GM12892 (cell line): ENCODE data around the gene CLK2.

ENCODE experiments used
- DNase-seq: peaks from one replicate; pipeline ENCODE4 v3.0.0; 2011; ENCODE audit not compliant: insufficient read length
- FAIRE-seq: peaks from 2 replicates; lab custom pipeline; 2011; peaks lifted over from hg19 to GRCh38; lab: Jason Lieb, UNC
- POLR2A ChIP-seq: IDR thresholded peaks from 2 replicates; pipeline ENCODE4 v1.6.1; 2011; ENCODE audit warnings: low read depth, low read length, control low read depth
- POLR2AphosphoS5 ChIP-seq: IDR thresholded peaks from 2 replicates; pipeline ENCODE4 v1.6.1; 2011; ENCODE audit warnings: low read depth, low read length, control low read depth
- TAF1 ChIP-seq: IDR thresholded peaks from 2 replicates; pipeline ENCODE4 v1.6.1; 2011; ENCODE audit warnings: low read depth, mild to moderate bottlenecking, control low read depth, low read length, borderline replicate concordance

CLK2 gene

DNA sequence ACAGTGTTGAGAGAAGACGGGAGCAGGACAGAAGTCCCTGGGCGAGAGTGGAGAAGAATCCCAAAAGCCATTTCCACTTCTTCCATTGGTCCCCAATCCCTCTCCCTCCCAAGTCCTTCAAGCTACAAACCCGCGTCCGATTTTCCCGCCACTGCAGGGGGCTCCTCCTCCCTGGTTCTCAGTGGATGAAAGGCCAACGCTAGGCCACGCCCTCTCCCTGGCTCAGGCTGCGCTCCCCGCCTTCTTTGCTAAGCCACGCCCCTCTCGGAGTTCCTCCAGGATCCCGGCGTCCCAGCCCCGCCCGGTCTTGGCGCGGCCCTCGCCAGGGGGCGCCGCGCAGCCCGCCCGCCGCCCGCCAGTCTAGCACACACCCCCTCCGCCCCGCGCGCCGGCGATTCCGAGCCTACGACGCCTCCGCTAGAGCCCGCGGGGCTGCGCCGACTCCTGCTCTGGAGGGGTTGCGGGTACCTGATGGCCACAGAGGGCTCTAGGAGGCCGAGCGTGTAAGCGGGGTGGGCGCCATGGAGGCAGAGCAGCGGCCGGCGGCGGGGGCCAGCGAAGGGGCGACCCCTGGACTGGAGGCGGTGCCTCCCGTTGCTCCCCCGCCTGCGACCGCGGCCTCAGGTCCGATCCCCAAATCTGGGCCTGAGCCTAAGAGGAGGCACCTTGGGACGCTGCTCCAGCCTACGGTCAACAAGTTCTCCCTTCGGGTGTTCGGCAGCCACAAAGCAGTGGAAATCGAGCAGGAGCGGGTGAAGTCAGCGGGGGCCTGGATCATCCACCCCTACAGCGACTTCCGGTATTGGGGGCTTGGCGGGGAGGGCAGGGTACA is 4.0 kb upstream of the CLK2 start, which contains the start of gene HCN3:
Gene HCN3, plus strand, starts transcription at position 394 of the 832 bp plus-strand sequence. Its CDS starts 128 bp downstream, at position 522.
- FAIRE-seq (peak; percentile 63), DNase-seq (peak; percentile 93)
- TF ChIP-seq TAF1: no peak
- TF ChIP-seq POLR2AphosphoS5: no peak
- no peak for TF ChIP-seq POLR2A

GRCh38 chr1:155272466-155273342 is 600 bp downstream of the CLK2 start:
- TF ChIP-seq POLR2AphosphoS5: no peak
- no peak; the same call in 1 of the 2 replicates for TF ChIP-seq POLR2A
- DNase-seq: peak; percentile 69
- peak; percentile 73 for FAIRE-seq

DNA sequence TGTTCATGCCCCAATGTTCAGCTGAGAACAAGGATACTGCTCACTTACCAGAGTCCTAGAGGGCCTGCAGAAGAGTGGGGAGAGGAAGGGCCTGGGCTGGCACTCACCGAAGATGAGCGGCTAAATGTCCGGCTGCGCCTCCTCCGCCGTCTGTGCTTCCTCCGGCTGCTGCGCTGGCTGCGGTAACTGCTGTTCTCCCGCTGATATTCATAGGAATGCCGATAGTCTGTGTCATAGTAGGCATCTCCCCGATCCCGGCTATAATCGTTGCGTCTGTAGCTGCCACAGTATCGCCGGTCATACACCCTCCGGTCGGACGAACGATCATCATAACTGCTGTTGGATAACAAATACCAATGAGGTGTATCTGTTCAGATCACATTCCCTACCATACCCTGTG is 3.9 kb downstream of the CLK2 start:
- DNase-seq (no peak), FAIRE-seq (no peak)
- TF ChIP-seq POLR2A (no peak), POLR2AphosphoS5 (no peak), TAF1 (no peak)

DNA sequence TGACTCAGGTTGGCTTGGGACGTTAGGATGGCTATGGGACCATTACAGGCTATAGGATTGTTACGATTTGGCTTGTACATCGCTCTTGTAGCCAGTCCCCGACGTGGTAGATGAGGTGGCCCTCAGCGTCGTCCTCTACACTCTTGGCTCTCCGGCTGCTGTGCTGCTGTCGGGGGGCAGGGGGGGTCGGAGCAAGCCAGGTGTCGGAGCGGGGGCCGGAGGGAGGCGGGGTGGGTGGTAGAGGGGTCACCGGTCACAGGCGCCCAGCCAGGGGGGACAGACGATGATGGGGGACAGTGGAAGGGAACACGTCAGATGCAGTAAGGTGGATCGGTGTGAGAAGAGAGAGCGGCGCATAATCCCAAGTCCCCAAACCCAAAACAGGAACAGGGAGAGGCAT is 4.7 kb downstream of the CLK2 start:
- DNase-seq: no peak
- no peak for FAIRE-seq
- TF ChIP-seq POLR2AphosphoS5: no peak
- no peak for TF ChIP-seq TAF1
- TF ChIP-seq POLR2A: no peak

DNA sequence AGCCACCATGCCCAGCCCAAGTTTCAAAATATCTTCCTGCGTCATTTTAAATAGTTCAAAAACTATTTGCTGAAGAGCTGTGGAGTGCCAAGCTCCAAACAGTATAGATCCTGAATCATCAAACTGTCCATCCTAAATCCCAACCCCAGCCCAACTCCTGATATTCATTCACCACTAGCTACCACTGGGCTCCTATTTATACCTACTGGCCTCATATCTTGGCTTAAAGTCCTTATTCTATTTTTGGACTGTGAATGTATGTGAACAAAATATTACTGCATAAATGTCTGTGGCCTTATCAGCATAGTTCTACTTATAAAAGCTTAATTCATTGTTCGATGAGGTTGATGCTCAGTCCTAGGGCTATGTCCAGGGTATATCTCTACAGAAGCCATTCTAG is 5.9 kb downstream of the CLK2 start:
- DNase-seq (no peak), FAIRE-seq (no peak)
- TF ChIP-seq POLR2AphosphoS5 (no peak), POLR2A (no peak), TAF1 (no peak)

DNA sequence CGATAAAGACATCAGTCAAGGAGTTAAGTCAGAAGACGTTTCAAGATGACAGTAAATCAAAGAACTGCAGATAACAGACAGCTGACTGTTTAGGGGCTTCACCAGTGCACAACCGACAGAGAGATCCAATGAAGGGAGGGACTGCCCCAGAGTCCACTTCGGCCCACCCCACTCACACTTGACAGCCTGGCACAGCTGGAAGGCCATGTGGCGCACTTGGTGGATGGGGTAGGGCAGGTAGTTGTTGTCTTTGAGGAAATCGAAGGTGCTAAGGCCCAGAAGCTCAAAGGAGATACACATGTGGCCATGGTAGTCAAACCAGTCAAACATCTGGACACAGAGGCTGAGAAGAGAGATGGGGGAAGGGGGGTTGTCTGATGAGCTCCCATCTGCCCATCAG is 6.8 kb downstream of the CLK2 start:
- no peak for TF ChIP-seq POLR2A
- TF ChIP-seq POLR2AphosphoS5: no peak
- TF ChIP-seq TAF1: no peak
- FAIRE-seq: no peak
- DNase-seq: no peak

DNA sequence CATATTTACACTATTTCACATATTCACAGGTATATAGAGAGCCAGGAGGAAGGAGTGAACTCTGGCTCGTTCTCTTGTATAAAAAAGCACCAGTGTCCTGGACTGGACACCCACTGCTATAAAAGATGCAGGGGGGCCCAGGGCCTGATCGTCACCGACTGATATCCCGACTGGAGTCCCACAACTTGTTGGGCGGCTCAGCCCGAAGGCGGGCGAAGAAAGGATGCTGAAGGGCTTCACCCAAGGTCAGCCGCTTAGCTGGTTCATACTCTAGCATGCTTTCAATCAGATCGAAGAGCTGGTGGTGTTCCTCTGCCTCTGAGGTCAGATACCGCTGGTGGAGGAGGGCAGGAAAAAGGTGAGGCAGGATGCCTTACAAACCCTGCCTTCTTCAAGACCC is 10.2 kb downstream of the CLK2 start:
- DNase-seq: no peak
- no peak for FAIRE-seq
- TF ChIP-seq POLR2A (no peak), TAF1 (no peak)

DNA sequence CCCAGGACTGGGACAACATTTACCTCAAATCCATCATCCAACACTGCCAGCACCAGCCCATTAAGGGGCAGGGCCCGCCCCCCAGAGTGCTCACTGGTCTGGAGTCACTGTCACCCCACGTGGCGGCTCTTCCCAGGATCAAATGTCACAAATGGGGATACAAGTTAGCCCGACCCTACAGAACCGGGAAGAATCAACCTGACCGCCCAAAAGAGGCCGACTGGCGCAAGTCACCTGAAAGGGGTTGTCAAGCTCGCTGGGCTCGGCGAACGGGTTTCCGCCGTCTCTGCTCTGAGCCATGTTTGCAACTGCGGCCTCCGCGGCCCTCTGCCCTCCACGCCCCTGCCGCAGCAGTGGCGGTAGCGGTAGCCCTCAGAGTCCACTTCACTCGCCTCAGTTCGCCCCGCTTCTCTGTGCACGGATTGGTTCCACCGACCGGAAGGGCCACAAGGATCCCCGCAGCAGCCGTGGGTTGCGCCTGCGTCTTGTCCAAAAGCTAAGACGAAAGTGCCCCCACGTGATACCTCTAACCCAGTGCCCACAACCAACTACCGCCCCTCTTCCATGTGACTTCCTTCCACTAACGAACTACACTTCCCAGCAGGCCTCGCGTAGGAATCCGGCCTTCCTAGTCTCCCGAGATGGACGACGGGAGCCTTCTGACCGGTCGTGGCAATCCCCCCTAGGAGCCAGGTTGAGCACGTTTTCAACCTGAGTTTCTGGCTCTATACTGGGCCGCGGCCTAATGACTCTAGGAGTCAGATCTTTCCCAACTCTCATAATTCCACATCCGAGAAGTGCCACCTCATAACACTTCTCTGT is 11.2 kb downstream of the CLK2 start, which contains the start of gene SCAMP3:
Gene SCAMP3, minus strand, starts transcription at position 509 of the 822 bp plus-strand sequence. Its CDS starts 209 bp downstream, at position 300.
- peak; percentile 98 for DNase-seq
- peak; percentile 98 for FAIRE-seq
- TF ChIP-seq POLR2AphosphoS5 (peak; percentile 85), POLR2A (peak; percentile 92), TAF1 (peak; percentile 56; the same call in 1 of the 2 replicates)

- no peak for FAIRE-seq
- DNase-seq: no peak
These were observed 11.8 kb downstream of the CLK2 start for GRCh38 chr1:155261493-155261851.

GRCh38 chr1:155260276-155260675 is 13.0 kb downstream of the CLK2 start:
- DNase-seq: no peak
- TF ChIP-seq POLR2A (no peak), POLR2AphosphoS5 (no peak), TAF1 (no peak)
- no peak for FAIRE-seq

More at GRCh38 chr1:155261493-155261851, 11.8 kb downstream of the CLK2 start:
- TF ChIP-seq TAF1 (no peak), POLR2AphosphoS5 (no peak), POLR2A (no peak)
